Smooth muscle cell (in vitro differentiated cells): ENCODE data around the gene FAF1. TPM values are rescaled to one million over a fixed set of nuclear protein-coding genes. Genes with fewer than 3 reads are reported as not detected.

ENCODE experiments used
- DNase-seq: peaks from one replicate; lab custom pipeline; 2025; ENCODE audit not compliant: unreplicated experiment; lab: John Stamatoyannopoulos, UW
- H2AFZ ChIP-seq: fragments of 200-600 bp; sonication (generic); 2 replicates; pipeline ENCODE4 v1.6.0; 2016; ENCODE audit warnings: antibody characterized with exemption, low read depth, mild to moderate bottlenecking
- H3F3A ChIP-seq: fragments of 200-600 bp; sonication (generic); 2 replicates; pipeline ENCODE4 v1.6.0; 2017; ENCODE audit warnings: antibody characterized with exemption, low read depth
- H3K27ac ChIP-seq: fragments of 200-600 bp; sonication (generic); 2 replicates; pipeline ENCODE4 v1.5.1; 2016; ENCODE audit warnings: low read depth, mild to moderate bottlenecking
- H3K27me3 ChIP-seq: fragments of 200-600 bp; sonication (generic); 2 replicates; pipeline ENCODE4 v1.6.1; 2016; ENCODE audit warnings: low read depth, mild to moderate bottlenecking
- H3K36me3 ChIP-seq: fragments of 200-600 bp; sonication (generic); 2 replicates; pipeline ENCODE4 v1.5.1; 2016; ENCODE audit warnings: low read depth
- H3K4me1 ChIP-seq: fragments of 200-600 bp; sonication (generic); 2 replicates; pipeline ENCODE4 v1.5.1; 2016; ENCODE audit warnings: low read depth
- H3K4me2 ChIP-seq: fragments of 200-600 bp; sonication (generic); 2 replicates; pipeline ENCODE4 v1.6.0; 2016; ENCODE audit warnings: mild to moderate bottlenecking
- H3K4me3 ChIP-seq: fragments of 200-600 bp; sonication (generic); 2 replicates; pipeline ENCODE4 v1.5.1; 2016; ENCODE audit warnings: mild to moderate bottlenecking
- H3K79me2 ChIP-seq: fragments of 200-600 bp; sonication (generic); 2 replicates; pipeline ENCODE4 v1.6.0; 2016; ENCODE audit warnings: low read depth, mild to moderate bottlenecking
- H3K9ac ChIP-seq: fragments of 200-600 bp; sonication (generic); 2 replicates; pipeline ENCODE4 v1.6.0; 2016; ENCODE audit warnings: low read depth
- H3K9me3 ChIP-seq: fragments of 200-600 bp; sonication (generic); replicated peaks from 2 replicates; pipeline ENCODE4 v1.5.1; 2016; ENCODE audit warnings: low read depth
- H4K20me1 ChIP-seq: fragments of 200-600 bp; sonication (generic); 2 replicates; pipeline ENCODE4 v1.6.0; 2016; ENCODE audit warnings: low read depth
- CTCF ChIP-seq: fragments of 200-600 bp; sonication (generic); IDR thresholded peaks from 2 replicates; pipeline ENCODE4 v1.5.1; 2017; ENCODE audit warnings: borderline replicate concordance, mild to moderate bottlenecking, antibody characterized with exemption; ENCODE audit not compliant: insufficient read depth, poor library complexity, severe bottlenecking
- WGBS: methylation state at CpG from one replicate; pipeline ENCODE4 v1.1.7; 2016; ENCODE audit warnings: low lambda C conversion rate; 5-methylcytosine and 5-hydroxymethylcytosine counted together
- polyA plus RNA-seq: library from polyadenylated mRNA; unstranded; fragments of >200 nt; fragmentation: Nextera tagmentation; extraction: Ambion mirVana; gene quantifications from 2 replicates; pipeline ENCODE4 v1.2.1, GENCODE V29; 2016
- total RNA-seq: library from RNA; depleted of rRNA; stranded (reverse); fragments of >200 nt; gene quantifications from 2 replicates; pipeline ENCODE4 v1.2.3, GENCODE V29; 2014

Gene FAF1
- total and polyA plus RNA-seq, 2 experiments from 2014 or later = 51.5 to 51.6 TPM

- no peaks in the 10 kb centered on the region for H3K36me3 ChIP-seq
- H2AFZ ChIP-seq = no peak overlapping the region
- H3K27me3 ChIP-seq = no peaks in the 10 kb centered on the region
- peaks cover 10% of the 10 kb centered on the region for H3K4me1 ChIP-seq
- no peak for TF ChIP-seq CTCF
- no peak overlapping the region for H3K9ac ChIP-seq
- H3K27ac ChIP-seq = no peak overlapping the region
- no peaks in the 10 kb centered on the region for H3F3A ChIP-seq
- no peaks in the 10 kb centered on the region for H4K20me1 ChIP-seq
- WGBS = 88% methylated on average over 4 of the region's 4 CpGs
- no peak overlapping the region for H3K4me2 ChIP-seq
- DNase-seq = no peak
- no peak overlapping the region for H3K4me3 ChIP-seq
- H3K9me3 ChIP-seq = no peaks in the 10 kb centered on the region
- H3K79me2 ChIP-seq = no peaks in the 10 kb centered on the region
These were observed 509.0 kb downstream of the FAF1 start for GRCh38 chr1:50450861-50451653.

GRCh38 chr1:50447961-50448360, 512.1 kb downstream of the FAF1 start:
- Histone ChIP-seq H3K4me3 (no peak overlapping the region), H4K20me1 (no peaks in the 10 kb centered on the region), H3K4me2 (no peak overlapping the region), H3K9me3 (no peaks in the 10 kb centered on the region), H3K27ac (no peak overlapping the region), H2AFZ (no peak overlapping the region), H3K4me1 (peaks cover 9% of the 10 kb centered on the region), H3K36me3 (no peaks in the 10 kb centered on the region), H3F3A (no peaks in the 10 kb centered on the region), H3K27me3 (no peaks in the 10 kb centered on the region), H3K79me2 (no peaks in the 10 kb centered on the region), H3K9ac (no peak overlapping the region)
- WGBS = 100% methylated on average over 1 of the region's 1 CpG
- no peak for TF ChIP-seq CTCF
- no peak for DNase-seq

GRCh38 chr1:50441183-50441582, 518.9 kb downstream of the FAF1 start:
- 97% methylated on average over 6 of the region's 6 CpGs for WGBS
- Histone ChIP-seq H3K36me3 (no peaks in the 10 kb centered on the region), H3F3A (peaks cover 5% of the 10 kb centered on the region)

More at GRCh38 chr1:50441183-50441582, 518.9 kb downstream of the FAF1 start:
- no peaks in the 10 kb centered on the region for H3K4me1 ChIP-seq
- no peak overlapping the region for H2AFZ ChIP-seq
- H3K4me2 ChIP-seq = no peak overlapping the region
- TF ChIP-seq CTCF = no peak
- no peak overlapping the region for H3K9ac ChIP-seq
- no peaks in the 10 kb centered on the region for H3K9me3 ChIP-seq
- H3K4me3 ChIP-seq = no peak overlapping the region
- no peak overlapping the region for H3K27ac ChIP-seq
- H4K20me1 ChIP-seq = no peaks in the 10 kb centered on the region
- no peaks in the 10 kb centered on the region for H3K27me3 ChIP-seq
- DNase-seq = no peak
- H3K79me2 ChIP-seq = no peaks in the 10 kb centered on the region
